Stimulated activated CD8-positive, alpha-beta memory T cell treated with anti-CD3 and anti-CD28 coated beads, Interleukin-7, amount 100 ng/mL, for 1 hour (primary cell): ENCODE results near the gene NR1D2.
"Not testable (repeated sequence)": the region's sequence is repeated elsewhere in the genome, so short reads cannot be mapped to it uniquely, and the experiment has no call there.

Experiments used
- DNase-seq, 2 donors: peaks; one replicate each; pipeline ENCODE4 v3.0.0-alpha.2; 2020; ENCODE audit warnings: low read depth in 2 of 2

The NR1D2 gene

GRCh38 chr3:23944861-23945662 is at the start of gene NR1D2:
TSS of gene NR1D2 (plus strand) at chr3:23945286. CDS start at chr3:23945579, 293 bp downstream.
- DNase-seq: peak; percentile 55 to 67

- DNase-seq: no peak
These were observed 44.3 kb upstream of the NR1D2 start for GRCh38 chr3:23900744-23901143.

GRCh38 chr3:23904545-23904944 is 40.5 kb upstream of the NR1D2 start:
- DNase-seq: no peak

DNA sequence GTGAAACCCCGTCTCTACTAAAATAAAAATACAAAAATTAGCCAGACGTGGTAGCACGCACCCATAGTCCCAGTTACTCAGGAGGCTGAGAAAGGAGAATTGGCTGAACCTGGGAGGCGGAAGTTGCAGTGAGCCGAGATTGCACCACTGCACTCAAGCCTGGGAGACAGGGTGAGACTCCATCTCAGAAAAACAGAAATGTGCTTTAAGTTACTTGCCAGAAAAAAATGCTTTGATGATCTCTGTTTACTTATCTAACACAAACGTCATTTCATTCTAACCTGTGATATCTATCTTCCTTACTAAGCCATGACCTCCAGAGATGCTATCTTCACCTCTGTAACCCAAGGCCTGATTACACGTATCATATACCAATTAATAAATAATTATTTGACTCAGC is 35.7 kb upstream of the NR1D2 start:
- no peak for DNase-seq

- DNase-seq: no peak
These were observed 33.7 kb upstream of the NR1D2 start for GRCh38 chr3:23911397-23911796.

DNA sequence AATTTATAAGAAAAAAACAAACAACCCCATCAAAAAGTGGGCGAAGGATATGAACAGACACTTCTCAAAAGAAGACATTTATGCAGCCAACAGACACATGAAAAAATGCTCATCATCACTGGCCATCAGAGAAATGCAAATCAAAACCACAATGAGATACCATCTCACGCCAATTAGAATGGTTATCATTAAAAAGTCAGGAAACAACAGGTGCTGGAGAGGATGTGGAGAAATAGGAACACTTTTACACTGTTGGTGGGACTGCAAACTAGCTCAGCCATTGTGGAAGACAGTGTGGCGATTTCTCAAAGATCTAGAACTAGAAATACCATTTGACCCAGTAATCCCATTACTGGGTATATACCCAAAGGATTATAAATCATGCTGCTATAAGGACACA is 32.8 kb upstream of the NR1D2 start:
- DNase-seq: not testable (repeated sequence)

DNA sequence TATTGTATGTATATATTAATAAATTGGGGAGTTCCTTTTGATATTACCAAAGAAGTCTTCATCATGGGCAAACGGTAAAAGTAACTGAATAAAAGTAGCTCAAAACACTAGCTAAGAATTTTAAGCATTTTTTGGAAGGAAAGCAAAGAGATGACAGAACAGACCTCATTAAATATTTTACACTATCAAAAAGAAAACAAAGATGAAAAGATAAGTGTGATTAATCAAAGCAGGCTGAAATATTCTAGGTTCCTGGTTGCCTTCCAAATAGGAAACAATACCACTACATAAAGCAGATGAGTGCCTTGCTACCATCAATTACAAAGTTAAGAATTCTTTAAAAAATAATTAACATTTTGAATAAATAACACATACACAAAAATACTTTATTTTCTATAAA is 31.9 kb upstream of the NR1D2 start:
- DNase-seq: no peak

DNA sequence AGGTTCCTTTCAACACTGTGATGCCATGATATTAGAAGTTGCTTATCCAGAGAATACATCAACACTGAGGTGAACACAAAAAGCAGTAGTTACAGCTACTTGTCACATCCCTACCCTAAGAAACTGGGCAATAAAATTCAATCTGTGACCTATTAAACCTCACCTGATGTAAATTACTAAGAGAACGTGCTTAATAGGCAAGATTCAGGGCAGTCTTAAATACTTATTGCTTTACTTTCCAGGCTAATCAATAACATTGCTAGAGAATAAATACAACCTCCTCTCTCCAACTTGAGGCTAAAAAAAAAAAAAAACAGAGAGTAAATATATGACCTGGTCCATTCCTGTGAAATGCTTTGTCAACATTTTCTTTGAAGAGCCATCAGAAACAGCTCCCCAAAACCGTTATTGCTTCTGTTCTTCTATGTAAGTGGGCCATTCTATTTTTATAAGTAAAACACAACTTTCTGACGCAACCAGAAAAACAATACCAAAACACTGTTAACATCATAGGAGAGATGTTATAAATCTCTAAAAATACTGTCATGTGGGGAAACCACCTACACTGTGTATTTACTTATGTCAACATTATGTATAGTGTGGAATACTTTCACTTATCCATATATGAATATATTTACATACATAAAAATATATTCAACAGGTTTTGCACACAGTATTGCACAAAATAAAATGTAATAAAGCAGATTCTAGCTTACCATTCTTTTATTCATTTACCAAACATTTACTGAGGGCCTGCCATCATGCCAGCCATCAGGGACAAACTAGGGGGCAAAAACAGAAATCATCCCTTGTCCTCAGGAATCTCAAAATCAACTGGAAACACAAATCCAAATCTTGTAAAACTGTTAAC is 31.0 kb upstream of the NR1D2 start:
- no peak for DNase-seq

DNA sequence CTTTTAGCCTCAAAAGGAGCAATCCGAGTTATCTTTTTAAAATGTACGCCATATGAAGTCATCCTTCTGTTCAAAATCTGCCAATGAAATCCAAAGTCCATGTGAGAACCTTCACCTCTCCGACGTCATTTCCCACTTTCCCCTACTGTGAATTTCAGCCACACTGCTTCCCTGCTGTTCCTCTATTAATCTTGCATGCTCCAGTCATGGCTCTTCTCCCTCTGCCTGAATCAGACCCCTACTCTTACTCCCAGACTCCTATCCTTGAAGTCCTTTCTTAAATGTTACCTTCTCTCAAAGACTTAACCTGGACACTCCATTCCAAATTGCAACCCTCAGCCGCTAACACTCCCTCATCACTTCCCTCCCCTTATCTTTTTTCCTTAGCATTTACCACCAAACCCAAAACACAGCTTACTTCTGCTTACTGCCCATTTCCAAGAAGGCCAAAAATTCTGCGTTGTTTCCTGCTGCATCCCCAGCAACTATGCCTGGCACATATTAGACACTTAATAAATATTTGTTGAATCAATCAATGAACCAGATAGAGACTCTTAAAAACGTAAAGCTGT is 29.5 kb upstream of the NR1D2 start:
- DNase-seq: no peak

GRCh38 chr3:23916152-23916885 is 28.8 kb upstream of the NR1D2 start:
- no peak for DNase-seq

DNA sequence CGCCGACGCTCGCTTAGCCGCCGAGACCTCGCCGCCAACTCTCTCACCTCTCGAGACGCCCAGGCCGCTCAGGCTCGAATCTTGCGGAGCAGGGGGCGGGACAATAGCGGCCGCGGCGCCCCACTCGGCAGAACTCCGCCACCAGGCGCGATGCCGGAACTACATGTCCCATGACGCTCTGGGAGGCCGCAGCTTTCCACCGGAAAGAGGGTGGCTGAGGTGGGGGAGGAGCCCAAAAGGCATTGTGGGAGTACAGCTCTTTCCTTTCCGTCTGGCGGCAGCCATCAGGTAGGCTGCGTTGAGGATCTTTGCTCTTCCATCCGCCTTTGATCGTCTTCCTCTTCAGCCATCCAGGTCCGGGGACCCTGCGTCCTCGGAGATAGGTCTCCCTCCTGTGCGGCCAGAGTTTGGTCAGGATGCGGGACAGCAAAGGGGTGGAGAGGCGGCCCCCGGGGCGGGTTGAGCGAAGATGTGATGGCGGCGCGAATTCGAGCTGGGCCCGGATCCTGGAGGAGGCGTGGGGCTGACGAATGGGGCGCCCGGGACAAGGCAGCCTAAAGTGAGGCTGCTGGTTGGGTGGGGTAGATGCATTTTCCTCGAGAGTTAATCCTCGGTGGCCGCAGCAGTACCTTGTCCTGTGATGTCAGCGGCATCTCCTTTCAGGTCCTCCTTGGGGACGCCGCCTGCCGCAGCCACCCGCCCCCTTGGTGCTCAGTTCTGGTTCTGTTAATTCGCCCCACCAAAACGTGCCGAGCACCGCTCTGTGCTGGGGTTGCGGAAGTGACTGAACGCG is 28.0 kb upstream of the NR1D2 start, which contains the start of the genes NKIRAS1 and RPL15:
NKIRAS1 (minus strand) TSS at position 105 of the 793 bp plus-strand sequence. CDS start 6,086 bp downstream, outside the sequence.
RPL15 (plus strand) TSS at position 247 of the 793 bp plus-strand sequence. CDS start 728 bp downstream, outside the sequence.
- DNase-seq: peak; percentile 92 to 95

DNA sequence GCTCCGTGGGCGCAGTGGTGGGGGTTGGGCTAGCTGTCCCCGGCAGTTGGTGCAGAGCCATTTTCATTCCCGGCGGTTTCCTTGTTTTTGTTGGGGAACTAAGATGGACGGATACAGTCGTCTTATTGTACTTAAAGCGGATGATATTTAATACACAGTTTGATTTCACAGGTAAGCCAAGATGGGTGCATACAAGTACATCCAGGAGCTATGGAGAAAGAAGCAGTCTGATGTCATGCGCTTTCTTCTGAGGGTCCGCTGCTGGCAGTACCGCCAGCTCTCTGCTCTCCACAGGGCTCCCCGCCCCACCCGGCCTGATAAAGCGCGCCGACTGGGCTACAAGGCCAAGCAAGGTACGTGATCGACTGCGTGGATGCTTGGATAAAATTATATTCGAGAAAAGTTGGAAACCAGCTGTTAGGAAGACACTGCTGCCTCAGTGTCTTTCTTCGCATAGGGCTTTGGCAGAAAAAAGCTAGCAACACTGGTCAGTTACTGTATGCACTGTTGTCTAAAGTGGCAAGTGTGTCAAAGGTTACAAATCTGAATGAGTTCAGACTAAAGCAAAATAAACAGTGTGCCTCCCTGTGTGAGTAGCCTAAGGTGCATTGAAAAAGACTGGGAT is 27.3 kb upstream of the NR1D2 start:
- DNase-seq: not testable (repeated sequence)

- DNase-seq: not testable (repeated sequence)
These were observed 26.8 kb upstream of the NR1D2 start for GRCh38 chr3:23918331-23918730.

DNA sequence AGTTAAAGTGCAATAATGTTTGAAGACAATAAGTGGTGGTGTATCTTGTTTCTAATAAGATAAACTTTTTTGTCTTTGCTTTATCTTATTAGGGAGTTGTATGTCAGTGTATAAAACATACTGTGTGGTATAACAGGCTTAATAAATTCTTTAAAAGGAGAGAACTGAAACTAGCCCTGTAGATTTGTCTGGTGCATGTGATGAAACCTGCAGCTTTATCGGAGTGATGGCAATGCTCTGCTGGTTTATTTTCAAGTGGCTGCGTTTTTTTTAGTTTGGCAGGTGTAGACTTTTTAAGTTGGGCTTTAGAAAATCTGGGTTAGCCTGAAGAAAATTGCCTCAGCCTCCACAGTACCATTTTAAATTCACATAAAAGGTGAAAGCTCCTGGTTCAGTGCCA is 25.5 kb upstream of the NR1D2 start:
- DNase-seq: no peak

GRCh38 chr3:23920151-23920655 is 24.9 kb upstream of the NR1D2 start:
- DNase-seq: no peak

DNA sequence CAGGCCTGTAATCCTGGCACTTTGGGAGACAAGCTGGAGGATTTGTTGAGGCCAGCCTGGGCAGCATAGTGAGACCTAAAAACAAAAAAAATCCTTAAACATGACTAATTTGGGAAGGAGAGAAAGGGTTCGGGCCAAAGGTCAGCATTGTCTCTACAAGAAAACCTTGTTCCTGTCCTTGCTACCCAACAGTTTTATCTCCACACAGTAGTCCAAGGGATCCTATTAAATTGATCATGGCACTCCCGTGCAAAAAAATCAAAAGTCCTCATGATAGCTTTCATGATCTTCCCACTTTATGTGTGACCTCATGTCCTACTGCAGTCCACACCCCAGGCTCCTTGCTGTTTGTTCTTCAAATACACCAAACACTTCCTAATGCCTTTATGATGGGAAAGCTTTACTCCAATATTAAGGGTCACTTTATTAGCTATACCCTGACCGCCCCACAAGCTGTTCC is 24.0 kb upstream of the NR1D2 start:
- no peak for DNase-seq

- DNase-seq: no peak
These were observed 21.3 kb upstream of the NR1D2 start for GRCh38 chr3:23923786-23924185.

DNA sequence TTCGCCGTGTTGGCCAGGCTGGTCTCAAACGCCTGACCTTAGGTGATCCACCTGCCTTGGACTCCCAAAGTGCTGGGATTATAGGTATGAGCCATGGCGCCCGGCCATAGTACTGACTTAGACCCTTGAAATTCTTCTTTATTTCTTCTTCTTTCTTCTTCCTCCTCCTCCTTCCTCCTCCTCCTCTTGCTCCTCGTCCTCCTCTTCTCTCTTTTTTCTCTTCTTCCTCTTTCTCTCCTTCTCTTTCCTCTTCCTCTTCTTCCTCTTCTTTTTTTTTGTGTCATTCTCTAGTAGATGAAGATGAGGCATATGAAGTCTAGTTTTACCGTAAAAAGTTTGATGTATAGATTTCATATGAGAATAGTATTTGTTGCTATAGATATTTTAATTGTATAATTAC is 18.8 kb upstream of the NR1D2 start:
- no peak for DNase-seq

DNA sequence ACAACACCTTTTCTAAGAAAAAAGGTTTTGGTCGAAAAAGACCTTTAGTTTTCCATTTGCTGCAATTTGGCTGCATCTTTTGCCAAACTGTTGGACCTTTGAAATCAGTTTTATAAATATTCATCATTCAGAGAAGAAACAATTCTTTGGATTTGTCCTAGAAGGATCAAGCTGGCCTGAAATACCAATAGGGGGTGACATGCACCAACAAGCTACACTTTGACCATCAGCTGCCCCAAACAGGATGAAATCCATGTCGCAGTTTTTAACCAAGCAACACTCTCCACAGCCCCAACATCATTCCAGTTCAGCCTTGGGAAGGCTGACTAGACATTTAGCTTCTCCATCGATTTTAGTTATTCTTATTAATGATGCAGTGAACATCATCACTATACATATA is 18.4 kb upstream of the NR1D2 start:
- no peak for DNase-seq

DNA sequence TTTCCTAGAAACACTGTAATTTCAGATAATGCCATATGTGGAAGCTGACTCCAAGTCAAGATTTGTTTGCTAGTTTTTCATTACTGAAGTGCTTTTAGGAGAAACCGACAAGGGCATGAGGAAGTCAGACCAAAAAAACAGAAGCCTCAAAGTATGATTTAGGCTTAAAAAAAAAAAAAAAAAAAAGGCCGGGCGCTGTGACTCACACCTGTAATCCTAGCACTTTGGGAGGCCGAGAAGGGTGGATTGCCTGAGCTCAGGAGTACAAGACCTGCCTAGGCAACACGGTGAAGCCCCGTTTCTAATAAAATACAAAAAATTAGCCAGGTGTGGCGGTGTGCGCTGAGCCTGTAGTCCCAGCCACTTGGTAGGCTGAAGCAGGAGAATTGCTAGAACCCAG is 16.6 kb upstream of the NR1D2 start:
- DNase-seq: no peak
